ENCODE measurements around the gene ELMOD3. TPM values are rescaled to one million over a fixed set of nuclear protein-coding genes. Genes with fewer than 3 reads are reported as not detected.

The ELMOD3 gene
- total RNA-seq, 1 donor from 2014 or later, result 21.5 TPM

DNA sequence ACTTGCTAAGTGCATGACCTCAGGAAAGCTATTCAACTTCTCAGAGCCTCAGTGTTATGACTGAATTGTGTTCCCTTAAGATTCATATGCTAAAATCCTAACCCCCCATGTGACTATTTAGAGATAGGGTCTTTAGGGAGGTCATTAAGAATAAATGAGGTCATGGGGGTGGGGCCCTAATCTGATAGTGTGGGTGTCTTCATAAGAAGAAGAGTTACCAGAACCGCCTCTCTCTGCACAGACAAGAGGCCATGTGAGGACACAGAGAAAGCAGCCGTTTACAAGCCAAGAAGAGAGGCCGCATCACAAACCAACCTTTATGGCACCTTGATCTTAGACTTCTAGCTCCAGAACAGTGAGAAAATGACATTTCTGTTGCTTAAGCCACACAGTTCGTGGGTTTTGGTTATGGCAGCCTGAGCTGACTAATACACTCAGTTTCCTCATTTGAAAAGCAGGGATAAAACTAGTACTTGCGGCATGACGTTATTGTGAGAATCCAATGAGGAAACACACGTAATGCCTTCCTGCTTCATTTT lies 73.8 kb downstream of the ELMOD3 start:
- Histone ChIP-seq H3K79me2 (ENCODE audit: low read depth) (no peaks in the 10 kb centered on the region), H4K20me1 (ENCODE audit: low read depth) (no peaks in the 10 kb centered on the region), H3K27me3 (no peaks in the 10 kb centered on the region), H2AFZ (replicated peaks) (no peak overlapping the region), H3K4me1 (peaks cover 23% of the 10 kb centered on the region), H3K9ac (no peak overlapping the region), H3K36me3 (no peaks in the 10 kb centered on the region), H3K9me3 (ENCODE audit: low read depth) (no peaks in the 10 kb centered on the region), H3K4me2 (no peak overlapping the region), H3K27ac (no peak overlapping the region), H3F3A (ENCODE audit: low read depth) (peaks cover 14% of the 10 kb centered on the region), H3K4me3 (no peak overlapping the region)
- H3K9me3 Mint-ChIP-seq, result no peaks in the 10 kb centered on the region
- H3K4me1 Mint-ChIP-seq, result peaks cover 37% of the 10 kb centered on the region
- H3K27ac Mint-ChIP-seq, result peak overlapping the region; percentile 95
- H3K4me3 Mint-ChIP-seq, result no peak overlapping the region
- H3K36me3 Mint-ChIP-seq, result no peaks in the 10 kb centered on the region
- peaks cover 3% of the 10 kb centered on the region for H3K27me3 Mint-ChIP-seq (ENCODE audit: insufficient read depth, low read depth)
- TF ChIP-seq, protein P1, sequence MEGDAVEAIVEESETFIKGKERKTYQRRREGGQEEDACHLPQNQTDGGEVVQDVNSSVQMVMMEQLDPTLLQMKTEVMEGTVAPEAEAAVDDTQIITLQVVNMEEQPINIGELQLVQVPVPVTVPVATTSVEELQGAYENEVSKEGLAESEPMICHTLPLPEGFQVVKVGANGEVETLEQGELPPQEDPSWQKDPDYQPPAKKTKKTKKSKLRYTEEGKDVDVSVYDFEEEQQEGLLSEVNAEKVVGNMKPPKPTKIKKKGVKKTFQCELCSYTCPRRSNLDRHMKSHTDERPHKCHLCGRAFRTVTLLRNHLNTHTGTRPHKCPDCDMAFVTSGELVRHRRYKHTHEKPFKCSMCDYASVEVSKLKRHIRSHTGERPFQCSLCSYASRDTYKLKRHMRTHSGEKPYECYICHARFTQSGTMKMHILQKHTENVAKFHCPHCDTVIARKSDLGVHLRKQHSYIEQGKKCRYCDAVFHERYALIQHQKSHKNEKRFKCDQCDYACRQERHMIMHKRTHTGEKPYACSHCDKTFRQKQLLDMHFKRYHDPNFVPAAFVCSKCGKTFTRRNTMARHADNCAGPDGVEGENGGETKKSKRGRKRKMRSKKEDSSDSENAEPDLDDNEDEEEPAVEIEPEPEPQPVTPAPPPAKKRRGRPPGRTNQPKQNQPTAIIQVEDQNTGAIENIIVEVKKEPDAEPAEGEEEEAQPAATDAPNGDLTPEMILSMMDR (IDR thresholded peaks at IDR 0.05), result no peak
- no peak for TF ChIP-seq EZH2 (IDR thresholded peaks at IDR 0.05)
- no peak for DNase-seq (ENCODE audit: low spot score)

DNA sequence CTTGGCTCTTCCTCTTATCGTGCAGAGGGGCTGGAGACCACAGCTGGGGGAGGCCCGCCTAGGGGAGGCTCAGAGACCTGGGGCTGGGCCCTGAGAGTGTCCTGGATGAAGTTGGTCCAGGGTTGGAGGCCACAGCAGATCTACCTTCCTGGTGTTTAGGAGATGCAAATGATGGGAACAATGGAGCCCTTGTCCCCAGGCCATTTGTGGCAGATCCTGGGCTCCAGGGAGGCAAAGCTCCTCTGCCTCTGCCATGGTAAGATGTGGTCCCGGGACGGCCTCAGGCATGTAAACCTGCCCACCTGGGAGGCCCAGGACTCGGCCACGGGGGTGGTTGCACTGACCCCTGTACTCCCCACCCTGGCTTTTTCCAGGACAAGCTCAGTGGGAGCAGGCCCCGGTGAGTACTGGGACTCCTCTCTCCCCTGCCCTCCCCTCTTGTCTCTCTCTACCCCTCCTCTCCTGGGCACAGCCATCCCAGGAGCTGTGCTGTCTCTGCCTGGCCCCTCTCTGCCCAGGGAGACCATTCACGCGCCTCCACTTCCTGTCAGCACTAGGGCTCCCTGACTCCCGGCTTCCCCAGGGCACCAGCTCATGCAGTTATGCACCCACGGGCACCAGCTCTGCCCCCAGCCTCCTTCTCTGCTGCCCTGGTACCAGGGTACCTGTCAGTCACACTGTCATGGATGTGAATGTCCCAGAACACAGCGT lies 74.8 kb downstream of the ELMOD3 start:
- Histone ChIP-seq H3K4me1 (peaks cover 23% of the 10 kb centered on the region), H3K36me3 (no peaks in the 10 kb centered on the region), H2AFZ (replicated peaks) (peak overlapping the region; percentile 29), H3K9ac (no peak overlapping the region), H3K27me3 (no peaks in the 10 kb centered on the region), H3K9me3 (ENCODE audit: low read depth) (no peaks in the 10 kb centered on the region), H3K4me2 (no peak overlapping the region), H3K79me2 (ENCODE audit: low read depth) (no peaks in the 10 kb centered on the region), H3K4me3 (no peak overlapping the region), H3F3A (ENCODE audit: low read depth) (peaks cover 14% of the 10 kb centered on the region), H3K27ac (no peak overlapping the region), H4K20me1 (ENCODE audit: low read depth) (no peaks in the 10 kb centered on the region)
- Mint-ChIP-seq H3K27ac (peak overlapping the region; percentile 95), H3K36me3 (no peaks in the 10 kb centered on the region), H3K9me3 (no peaks in the 10 kb centered on the region), H3K27me3 (ENCODE audit: insufficient read depth, low read depth) (peaks cover 3% of the 10 kb centered on the region), H3K4me3 (no peak overlapping the region), H3K4me1 (peaks cover 47% of the 10 kb centered on the region)
- DNase-seq (ENCODE audit: low spot score), result no peak
- TF ChIP-seq EZH2 (IDR thresholded peaks at IDR 0.05) (no peak), EZH2phosphoT487 (IDR thresholded peaks at IDR 0.05) (no peak)
- TF ChIP-seq, protein P1 (IDR thresholded peaks at IDR 0.05), result no peak

DNA sequence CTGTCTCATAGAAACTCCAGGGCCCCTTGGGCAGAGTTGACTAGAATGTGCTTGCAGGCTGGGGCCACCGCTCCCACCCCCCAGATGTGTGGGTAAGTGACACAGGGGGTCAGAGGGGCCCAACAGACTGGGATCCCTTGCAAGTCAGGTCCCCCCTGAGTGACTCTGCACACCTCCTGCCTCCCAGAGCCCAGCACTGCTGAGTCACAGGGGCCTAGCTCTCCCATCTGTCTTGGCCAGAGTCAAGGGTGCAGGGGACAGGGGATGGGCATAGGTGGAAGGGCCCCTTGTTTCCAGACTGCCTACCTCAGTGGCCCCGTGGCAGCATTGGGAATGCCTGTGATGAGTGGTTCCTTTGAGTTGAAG lies 75.3 kb downstream of the ELMOD3 start:
- peak overlapping the region; percentile 89 for H3K27ac Mint-ChIP-seq
- H2AFZ ChIP-seq (replicated peaks), result no peak overlapping the region
- H3K9me3 ChIP-seq (ENCODE audit: low read depth), result no peaks in the 10 kb centered on the region
- no peak overlapping the region for H3K4me3 ChIP-seq
- peaks cover 3% of the 10 kb centered on the region for H3K27me3 Mint-ChIP-seq (ENCODE audit: insufficient read depth, low read depth)
- peaks cover 23% of the 10 kb centered on the region for H3K4me1 ChIP-seq
- no peaks in the 10 kb centered on the region for H3K36me3 ChIP-seq
- peak overlapping the region; percentile 27 for H3K4me3 Mint-ChIP-seq
- no peak overlapping the region for H3K27ac ChIP-seq
- H3K9me3 Mint-ChIP-seq, result no peaks in the 10 kb centered on the region
- H3K27me3 ChIP-seq, result no peaks in the 10 kb centered on the region
- peaks cover 49% of the 10 kb centered on the region for H3K4me1 Mint-ChIP-seq
- no peaks in the 10 kb centered on the region for H3K79me2 ChIP-seq (ENCODE audit: low read depth)
- H3K36me3 Mint-ChIP-seq, result no peaks in the 10 kb centered on the region
- DNase-seq (ENCODE audit: low spot score), result no peak
- H3K9ac ChIP-seq, result no peak overlapping the region
- TF ChIP-seq EZH2 (IDR thresholded peaks at IDR 0.05) (no peak), EZH2phosphoT487 (IDR thresholded peaks at IDR 0.05) (no peak)
- TF ChIP-seq, protein P1 (IDR thresholded peaks at IDR 0.05), result no peak
- H3K4me2 ChIP-seq, result no peak overlapping the region
- H4K20me1 ChIP-seq (ENCODE audit: low read depth), result no peaks in the 10 kb centered on the region
- peaks cover 14% of the 10 kb centered on the region for H3F3A ChIP-seq (ENCODE audit: low read depth)
